Measurements from ENCODE around the gene CRYBA2.

DNA sequence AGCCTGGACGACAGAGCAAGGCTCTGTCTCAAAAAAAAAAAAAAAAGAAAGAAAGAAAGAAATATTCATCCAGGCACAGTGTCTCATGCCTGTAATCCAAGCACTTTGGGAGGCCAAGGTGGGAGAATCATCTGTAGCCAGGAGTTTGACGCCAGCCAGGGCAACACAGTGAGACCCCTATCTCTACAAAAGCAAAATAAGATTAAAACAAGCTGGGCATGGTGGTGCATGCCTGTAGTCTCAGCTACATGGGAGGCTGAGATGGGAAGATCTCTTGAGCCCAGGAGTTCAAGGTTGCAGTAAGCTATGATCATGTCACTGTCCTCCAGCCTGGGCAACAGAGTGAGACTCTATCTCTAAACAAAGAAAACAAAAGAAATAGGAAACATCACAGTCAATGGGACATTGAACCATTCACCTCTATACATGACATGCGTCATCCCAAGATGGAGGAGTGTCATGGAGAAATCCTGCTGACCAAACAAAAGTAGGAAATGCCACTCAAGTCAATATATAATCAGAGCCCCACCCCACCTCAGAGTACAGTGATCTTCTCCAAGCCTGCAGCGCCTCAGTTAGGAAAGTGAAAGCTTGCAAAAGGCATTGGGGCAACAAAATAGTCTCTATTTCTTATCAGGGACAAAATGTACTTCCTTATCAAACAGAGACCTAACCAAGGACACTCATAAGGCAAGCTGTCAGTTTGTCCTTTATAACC lies 18.0 kb downstream of the CRYBA2 start:
- TF ChIP-seq, protein P1, sequence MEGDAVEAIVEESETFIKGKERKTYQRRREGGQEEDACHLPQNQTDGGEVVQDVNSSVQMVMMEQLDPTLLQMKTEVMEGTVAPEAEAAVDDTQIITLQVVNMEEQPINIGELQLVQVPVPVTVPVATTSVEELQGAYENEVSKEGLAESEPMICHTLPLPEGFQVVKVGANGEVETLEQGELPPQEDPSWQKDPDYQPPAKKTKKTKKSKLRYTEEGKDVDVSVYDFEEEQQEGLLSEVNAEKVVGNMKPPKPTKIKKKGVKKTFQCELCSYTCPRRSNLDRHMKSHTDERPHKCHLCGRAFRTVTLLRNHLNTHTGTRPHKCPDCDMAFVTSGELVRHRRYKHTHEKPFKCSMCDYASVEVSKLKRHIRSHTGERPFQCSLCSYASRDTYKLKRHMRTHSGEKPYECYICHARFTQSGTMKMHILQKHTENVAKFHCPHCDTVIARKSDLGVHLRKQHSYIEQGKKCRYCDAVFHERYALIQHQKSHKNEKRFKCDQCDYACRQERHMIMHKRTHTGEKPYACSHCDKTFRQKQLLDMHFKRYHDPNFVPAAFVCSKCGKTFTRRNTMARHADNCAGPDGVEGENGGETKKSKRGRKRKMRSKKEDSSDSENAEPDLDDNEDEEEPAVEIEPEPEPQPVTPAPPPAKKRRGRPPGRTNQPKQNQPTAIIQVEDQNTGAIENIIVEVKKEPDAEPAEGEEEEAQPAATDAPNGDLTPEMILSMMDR (IDR thresholded peaks at IDR 0.05), result no peak
- no peak for TF ChIP-seq POLR2A (IDR thresholded peaks at IDR 0.05)

Measured in lower leg skin (tissue), 3 donors.